Activated CD4-positive, alpha-beta T cell treated with anti-CD3 and anti-CD28 coated beads, Interleukin-2, amount 50 U/mL, for 48 hours (primary cell): ENCODE measurements around the gene ACTA1.
"Not testable (repeated sequence)": the region's sequence is repeated elsewhere in the genome, so short reads cannot be mapped to it uniquely, and the experiment has no call there.

Source experiments
- DNase-seq, 2 experiments: peaks; one replicate each; pipeline ENCODE4 v3.0.0-alpha.2; 2020

ACTA1 gene

DNA sequence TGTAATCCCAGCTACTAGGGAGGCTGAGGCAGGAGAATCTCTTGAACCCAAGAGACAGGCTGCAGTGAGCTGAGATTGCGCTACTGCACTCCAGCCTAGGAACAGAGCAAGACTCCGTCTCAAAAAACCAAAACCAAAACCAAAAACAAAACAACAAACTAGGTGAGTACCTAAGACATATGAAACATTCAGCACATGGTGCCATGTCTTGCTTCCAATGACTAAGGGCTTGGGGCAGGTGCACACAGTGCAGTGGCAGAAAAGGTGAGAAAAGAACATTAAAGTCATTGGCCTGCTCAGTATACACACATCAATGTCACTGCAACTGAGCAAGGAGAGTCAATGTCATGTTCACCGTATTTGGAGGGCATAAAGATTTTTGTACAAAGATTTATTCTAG lies 4.1 kb upstream of the ACTA1 start:
- DNase-seq = no peak

DNA sequence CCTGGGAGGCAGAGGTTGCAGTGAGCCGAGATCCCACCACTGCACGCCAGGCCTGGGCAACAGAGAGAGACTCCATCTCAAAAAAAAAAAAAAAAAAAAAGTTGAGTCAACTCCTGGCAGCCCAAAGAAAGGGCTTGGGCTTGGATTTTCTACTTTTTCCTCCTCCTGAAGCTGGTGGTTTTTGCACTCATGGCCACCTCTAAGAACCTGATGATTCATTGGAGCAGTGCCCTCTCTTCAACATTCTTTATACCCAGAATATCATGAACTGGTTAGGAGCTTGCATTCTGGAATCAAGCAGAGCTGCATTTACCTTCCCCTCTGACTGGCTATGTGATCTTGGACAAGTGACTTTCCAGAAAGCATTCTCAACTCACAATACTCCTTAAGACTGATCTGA lies 3.5 kb upstream of the ACTA1 start:
- DNase-seq = no peak

DNA sequence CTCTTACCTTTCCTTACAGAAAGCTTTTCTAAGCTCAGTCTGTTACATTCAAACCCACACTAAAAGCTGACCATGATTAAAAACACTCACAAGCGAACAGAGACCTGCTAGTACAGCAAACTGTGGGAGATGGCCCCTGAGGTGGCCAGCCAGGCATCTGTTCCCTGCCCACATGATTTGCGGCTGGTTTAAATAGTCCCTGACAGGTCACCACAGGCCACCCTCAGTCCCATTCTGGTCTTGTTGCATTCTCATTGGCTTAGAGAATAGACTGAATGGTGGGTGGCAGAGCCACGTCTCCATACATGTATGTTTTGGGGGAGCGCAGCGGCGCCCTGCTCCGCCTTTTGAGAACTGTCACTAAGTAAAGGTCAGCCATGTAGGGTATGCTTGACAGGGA lies 2.3 kb upstream of the ACTA1 start:
- DNase-seq = no peak

DNA sequence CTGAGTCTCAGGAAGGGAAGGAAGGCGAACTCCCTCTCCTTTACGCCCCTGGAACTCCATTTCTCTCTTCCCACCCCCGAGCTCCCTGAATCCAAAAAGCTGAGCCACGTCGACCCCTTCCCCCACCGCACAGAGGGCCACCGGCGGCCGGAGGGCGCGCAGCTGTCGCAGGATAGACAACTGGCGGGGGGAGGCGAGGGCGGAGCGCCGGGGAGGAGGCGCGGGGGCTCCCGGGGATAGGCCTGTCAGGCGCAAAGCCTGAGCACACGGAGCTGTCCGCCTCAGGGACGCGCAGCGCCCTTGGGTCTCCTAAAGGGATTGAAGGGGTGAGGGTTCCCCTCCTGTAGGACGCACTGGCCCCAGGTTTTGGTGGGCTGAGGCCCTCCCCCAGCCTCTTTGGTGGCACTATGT lies 752 bp upstream of the ACTA1 start:
- no peak for DNase-seq

DNA sequence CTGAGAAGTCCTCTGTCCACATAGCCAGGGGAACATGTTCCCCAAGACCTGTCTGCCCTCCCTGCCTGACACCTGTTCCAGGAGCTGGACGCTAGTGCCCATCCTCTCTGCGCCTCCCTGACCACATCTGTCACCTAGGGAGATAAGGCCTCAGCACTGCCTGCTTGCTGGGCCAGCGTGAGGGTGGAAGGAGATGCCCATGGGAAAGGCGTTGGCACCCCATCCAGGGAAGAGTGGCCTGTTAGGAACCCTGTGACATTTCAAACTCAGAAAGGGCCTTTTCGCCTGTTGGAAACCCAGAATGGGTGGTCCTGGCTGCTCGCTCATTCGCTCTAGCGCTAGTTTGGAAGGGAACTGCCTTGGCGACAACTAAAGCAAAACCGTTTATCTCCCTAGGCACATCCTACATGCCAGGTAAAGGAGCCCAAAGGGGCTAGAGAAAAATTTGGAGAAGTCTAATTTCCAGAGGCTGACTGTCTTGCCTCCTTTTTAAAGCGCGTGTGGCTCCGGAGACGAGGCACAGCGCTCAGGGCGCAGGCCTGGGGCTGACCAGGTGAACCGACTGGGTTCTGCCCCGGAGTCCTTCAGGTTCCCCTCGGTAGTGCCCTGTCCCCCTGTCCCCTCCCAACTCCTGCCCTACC lies 410 bp downstream of the ACTA1 start:
- DNase-seq = no peak

DNA sequence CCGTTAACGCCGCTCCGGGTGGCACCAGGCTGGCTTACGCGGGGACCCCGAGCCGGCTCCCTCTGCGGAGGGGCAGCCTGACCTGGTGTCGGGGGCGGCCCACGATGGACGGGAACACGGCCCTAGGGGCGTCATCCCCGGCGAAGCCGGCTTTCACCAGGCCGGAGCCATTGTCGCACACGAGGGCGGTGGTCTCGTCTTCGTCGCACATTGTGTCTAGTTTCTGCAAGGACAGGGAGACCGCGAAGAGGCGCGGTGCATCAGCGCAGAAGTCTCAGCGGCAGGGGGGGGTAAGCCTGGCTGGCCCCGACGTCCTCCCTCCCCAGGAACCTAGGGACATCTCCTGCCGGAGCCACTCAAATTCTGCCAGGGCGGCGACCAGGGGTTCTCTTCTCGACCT lies 989 bp downstream of the ACTA1 start:
- DNase-seq = no peak

DNA sequence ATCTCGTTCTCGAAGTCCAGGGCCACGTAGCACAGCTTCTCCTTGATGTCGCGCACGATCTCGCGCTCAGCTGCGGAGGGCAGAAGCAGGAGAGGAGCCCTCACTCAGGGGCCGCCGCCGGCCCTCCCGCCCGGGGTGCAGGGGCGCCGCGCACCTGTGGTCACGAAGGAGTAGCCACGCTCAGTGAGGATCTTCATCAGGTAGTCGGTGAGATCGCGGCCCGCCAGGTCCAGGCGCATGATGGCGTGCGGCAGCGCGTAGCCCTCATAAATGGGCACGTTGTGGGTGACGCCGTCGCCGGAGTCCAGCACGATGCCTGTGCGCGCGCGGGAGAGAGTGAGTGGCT lies 1.8 kb downstream of the ACTA1 start:
- DNase-seq = no peak

DNA sequence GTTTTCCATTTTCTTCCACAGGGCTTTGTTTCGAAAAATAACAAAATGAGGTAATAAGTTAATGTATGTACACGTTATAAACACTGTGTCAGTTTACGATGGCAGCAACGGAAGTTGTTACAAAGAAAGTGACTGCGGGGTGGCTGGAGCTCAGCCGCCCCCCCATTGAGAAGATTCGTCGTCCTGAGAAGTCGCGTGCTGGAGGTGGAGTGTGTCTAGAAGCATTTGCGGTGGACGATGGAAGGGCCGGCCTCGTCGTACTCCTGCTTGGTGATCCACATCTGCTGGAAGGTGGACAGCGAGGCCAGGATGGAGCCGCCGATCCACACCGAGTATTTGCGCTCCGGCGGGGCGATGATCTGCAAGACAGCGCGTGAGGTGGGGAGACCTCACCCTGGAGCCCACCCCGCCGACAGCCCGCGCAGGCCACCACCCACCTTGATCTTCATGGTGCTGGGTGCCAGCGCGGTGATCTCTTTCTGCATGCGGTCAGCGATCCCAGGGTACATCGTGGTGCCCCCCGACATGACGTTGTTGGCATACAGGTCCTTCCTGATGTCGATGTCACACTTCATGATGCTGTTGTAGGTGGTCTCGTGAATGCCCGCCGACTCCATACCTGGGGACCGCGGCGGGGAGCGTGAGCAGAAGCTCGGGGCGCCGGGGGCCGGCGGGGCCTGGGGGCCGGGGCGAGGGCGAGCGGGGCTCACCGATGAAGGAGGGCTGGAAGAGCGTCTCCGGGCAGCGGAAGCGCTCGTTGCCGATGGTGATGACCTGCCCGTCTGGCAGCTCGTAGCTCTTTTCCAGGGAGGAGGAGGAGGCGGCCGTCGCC lies 2.4 kb downstream of the ACTA1 start:
- DNase-seq = no peak

DNA sequence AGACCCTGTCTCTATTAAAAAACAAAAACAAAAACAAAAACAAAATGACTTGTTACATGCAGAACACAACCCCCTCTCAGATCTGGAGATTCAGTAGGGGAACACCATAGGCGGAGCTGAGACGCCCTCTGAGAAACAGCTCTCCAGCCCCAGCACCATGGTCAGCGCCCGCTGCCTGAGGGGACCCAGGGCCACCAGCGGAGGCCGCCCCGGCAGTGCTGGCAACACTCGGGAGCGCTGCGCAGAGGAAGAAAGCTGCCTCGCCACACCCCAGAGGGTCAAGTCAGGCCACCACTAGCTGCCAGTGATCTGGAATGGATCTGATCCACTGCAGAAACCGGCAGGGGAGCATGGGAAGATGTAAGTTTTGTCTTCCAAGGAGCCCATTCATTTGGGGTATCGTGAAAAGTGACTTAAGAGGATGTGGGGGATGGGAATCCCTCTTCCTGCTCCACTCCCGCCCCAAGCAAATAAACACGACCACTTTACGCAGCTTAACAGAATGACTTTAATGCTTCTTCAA lies 3.1 kb downstream of the ACTA1 start:
- peak; percentile 53 to 62 for DNase-seq

DNA sequence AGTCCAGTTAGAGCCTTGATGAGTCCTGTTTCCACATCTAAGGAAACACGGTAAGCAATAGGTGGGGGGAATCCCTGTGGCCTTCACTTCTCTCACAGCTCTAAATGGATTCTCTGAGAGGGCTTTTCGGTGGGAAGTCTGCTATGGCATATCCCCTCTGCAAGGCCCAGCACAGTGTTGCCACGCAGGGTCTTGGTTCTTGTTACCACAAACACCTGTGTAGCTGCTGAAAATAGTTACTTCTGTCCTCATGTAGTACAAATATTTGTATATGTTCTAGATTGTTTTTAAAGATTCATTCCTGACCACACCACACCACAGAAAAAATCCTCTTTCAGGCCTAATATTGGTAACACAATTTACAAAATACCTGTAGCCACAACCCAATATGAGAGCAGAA lies 5.6 kb downstream of the ACTA1 start:
- no peak for DNase-seq

DNA sequence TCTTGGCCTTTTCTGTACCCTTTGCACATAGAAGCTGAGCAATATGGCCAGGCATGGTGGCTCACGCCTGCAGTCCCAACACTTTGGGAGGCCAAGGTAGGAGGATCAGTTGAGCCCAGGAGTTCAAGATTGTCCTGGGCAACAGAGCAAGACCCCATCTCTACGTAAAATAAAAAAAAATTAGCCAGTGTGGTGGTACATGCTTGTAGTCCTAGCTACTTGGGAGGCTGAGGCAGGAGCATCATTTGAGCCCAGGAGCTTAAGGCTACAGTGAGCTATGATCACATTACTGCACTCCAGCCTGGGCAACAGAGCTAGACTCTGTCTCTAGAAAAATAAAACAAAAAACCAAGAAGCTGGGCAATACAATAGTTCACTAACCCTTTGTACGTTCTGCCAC lies 6.3 kb downstream of the ACTA1 start:
- DNase-seq = no peak

DNA sequence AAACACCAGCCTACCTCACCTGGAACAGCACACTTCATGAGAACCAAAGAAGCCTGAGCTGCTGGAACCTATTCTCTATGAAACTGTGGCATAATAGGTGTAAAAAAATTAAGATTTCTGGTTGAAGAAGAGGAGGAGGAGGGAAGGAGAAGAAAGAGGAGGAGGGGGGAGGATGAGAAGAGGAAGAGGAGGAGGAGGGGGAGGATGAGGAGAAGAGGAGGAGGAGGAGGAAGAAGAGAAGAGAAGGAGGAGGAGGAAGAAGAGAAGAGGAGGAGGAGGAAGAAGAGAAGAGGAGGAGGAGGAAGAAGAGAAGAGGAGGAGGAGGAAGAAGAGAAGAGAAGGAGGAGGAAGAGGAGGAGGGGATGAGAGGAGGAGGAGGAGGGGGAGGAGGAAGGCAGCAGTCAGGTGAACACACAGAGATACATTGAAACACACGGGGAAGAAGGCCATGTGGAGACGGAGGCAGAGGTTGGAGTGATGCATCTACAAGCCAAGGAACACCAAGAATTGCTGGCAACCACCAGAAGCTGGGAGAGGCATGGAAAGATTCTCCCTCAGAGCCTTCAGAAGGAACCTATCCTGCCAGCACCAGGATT lies 8.2 kb downstream of the ACTA1 start:
- DNase-seq = no peak

DNA sequence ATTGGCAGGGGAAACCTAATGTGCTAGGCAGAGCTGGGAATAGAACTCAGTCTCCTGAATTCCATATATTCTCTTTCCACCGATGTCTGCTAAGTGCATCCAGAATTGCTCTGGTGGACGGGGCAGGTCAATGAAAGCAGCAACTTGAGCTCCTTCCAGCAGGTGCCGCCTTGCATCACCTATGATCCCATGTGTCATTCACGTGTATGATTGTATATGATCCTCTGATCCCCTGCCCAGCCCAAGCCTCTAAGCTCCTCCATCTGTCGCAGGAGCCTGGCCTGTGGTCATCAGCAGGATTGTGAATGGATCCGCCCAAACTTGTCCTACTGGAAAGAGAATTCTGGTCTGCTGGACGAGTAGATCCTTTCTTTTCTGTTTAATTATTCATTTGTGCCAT lies 13.1 kb downstream of the ACTA1 start:
- DNase-seq = no peak

DNA sequence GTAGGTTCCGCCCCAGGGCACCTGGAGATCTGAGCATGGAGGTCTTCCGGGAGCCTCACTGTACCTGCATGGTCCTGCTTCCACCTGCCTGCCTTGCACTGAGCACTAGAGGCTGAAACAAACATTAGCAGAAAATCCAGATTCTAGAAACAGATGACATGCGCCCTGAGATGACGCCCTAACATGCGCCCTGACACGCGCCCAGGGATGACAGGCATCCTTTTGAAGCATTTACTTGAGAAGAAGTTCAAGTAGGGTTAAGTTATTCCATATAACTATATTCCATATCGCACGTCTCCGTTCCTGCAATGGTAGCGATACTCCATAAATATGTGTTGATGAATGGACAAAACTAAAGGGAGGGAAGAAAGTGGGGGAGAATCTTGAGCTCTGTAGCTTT lies 13.7 kb downstream of the ACTA1 start:
- no peak for DNase-seq

DNA sequence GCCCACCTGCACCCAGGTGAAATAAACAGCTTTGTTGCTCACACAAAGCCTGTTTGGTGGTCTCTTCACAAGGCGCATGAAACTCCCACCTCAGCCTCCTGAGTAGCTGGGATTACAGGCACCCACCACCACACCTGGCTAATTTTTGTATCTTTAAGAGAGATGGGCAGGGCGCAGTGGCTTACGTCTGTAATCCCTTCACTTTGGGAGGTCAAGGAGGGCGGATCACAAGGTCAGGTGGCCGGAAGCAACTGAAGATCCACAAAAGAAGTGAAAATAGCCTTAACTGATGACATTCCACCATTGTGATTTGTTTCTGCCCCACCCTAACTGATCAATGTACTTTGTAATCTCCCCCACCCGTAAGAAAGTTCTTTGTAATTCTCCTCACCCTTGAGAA lies 15.3 kb downstream of the ACTA1 start:
- DNase-seq = not testable (repeated sequence)

DNA sequence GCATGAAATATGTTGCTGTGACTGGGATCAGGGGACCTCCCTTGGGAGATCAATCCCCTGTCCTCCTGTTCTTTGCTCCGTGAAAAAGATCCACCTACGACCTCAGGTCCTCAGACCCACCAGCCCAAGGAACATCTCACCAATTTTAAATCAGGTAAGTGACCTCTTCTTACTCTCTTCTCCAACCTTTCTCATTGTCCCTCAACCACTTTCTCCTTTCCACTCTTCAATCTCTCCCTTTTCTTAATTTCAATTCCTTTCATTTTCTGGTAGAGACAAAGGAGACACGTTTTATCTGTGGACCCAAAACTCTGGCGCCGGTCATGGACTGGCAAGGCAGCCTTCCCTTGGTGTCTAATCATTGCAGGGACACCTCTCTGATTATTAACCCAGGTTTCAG lies 21.1 kb downstream of the ACTA1 start:
- not testable (repeated sequence) for DNase-seq

DNA sequence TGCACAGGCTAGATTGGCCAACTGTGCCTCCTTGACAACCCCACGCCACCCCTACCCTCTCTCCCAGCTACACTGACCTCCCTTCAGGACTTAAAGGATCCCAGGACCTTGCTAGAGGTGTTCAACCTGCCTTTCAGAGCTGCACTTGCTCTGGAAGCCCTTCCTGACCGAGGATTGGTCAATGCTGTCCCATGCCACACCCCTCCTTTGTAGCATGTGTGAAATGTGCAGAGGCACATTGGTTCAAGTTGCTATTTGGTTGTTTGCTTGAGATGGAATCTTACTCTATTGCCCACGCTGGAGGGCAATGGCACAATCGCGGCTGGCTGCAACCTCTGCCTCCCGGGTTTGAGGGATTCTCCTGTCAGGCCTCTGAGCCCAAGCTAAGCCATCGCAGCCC lies 21.8 kb downstream of the ACTA1 start:
- DNase-seq = no peak

DNA sequence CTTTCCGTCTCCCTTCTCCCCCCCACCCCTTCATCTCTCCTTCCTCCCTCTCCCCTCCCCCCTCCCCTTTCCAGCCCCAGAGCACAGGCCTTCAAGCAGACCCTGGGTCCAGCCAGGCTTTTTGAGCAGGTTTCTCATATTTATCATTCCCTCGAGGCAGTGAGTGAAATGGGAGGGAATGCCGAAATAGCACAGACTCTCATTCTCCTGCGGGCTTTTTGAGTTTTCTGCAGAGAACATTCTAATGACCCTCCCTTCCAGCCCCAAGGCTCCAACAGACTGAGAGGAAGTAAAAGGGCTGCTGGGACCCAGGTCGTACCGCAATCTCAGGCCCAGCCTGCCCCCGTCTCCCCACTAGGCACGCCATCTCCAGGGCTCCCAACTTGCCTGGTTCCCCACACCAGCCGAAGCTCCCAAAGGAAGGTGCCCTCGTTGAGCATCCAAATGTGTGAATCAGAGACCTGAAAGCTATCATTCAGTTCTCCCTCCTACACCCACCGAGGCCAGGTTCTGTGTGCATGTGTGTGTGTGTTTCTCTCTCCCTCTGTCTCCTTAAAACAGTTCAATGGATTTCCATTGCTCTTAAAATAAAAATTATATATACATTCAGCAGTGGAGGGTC lies 22.3 kb downstream of the ACTA1 start:
- no peak for DNase-seq

DNA sequence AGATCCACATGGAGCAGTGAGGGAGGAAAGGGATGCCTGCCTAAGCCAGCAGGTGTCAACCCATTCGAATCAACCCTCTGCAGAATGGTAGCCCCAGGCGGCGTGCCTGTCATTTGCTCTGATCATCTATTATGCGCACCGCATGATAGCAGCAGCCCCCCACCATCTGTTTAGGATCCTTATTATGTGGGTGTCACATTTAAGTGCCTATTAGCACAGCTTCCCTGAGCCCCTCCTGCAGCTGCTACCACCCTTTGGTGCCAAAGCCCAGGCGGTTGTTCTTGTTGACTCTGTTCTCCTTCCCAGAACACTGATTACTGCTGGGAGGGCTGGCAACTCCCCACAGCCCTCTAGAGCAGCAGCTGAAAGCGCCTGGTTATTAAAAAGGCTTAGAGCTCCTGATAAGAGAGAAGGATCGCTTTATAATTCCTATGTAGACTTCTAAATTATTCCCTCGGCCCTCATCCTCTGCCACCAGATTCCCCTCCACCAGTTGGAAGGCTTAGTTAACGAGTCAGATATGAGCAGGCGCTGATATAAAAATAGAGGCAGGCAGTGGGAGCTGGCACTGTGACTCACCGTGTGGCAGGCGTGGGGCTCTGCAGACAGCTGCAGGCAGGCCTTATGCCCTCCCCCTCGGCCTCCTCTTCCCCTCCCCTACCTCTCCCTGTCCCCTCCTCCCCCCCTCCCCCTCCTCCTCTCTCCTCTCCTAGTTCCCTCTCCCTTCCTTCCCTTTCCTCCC lies 23.0 kb downstream of the ACTA1 start:
- DNase-seq = peak in 1 of 2 experiments; percentile 36

DNA sequence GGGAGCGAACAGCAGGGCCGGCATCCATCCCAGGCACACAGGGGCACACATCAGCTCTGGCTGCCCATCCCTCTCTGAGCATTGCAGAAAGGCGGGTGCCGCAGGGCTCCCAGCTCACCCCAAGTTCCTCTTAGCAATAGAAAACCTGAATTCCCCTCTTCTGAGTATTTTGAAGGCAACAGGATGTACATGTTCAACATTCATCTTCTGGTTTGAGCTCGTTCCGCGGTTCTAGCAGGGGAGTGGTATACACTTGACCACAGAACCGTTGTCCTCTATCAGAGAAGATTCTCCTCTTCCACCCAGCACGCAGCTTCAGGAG lies 23.6 kb downstream of the ACTA1 start:
- DNase-seq = no peak

DNA sequence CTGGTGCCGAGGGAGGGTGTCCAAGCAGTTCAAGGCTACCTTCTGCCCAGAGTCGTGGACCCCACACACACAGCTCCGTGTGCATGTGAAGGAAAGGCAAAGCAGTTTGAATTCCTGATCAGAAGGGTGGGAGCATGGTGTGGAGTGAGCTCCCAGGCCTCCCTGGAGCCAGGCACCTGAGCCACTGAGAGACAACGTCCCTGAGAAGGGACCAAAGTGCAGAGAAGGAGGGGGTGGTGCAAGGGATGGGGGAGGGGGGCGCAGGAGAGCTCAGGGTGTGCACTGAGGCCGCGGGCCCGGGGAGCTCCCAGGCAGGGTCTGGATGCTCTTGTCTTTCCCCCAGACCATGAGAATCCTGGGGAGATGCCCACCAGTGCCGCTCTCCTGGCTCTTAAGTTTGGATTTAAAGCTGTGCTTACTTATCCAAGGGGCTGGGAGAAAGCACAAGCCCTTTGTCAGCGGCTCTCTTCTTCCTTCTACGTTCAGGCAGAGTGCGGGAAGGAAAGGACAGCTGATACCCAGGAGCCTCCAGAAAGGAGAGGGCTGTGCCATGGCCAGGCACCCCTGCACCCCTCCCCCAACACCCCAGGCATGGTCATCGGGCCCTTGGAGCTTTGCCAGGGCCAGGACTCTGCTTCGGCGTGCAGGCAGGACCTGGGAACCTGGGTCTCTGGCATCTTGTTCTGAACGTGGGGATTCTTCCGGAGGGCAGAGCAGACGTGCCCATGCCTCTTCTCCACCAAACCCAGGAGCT lies 24.1 kb downstream of the ACTA1 start:
- DNase-seq = no peak

DNA sequence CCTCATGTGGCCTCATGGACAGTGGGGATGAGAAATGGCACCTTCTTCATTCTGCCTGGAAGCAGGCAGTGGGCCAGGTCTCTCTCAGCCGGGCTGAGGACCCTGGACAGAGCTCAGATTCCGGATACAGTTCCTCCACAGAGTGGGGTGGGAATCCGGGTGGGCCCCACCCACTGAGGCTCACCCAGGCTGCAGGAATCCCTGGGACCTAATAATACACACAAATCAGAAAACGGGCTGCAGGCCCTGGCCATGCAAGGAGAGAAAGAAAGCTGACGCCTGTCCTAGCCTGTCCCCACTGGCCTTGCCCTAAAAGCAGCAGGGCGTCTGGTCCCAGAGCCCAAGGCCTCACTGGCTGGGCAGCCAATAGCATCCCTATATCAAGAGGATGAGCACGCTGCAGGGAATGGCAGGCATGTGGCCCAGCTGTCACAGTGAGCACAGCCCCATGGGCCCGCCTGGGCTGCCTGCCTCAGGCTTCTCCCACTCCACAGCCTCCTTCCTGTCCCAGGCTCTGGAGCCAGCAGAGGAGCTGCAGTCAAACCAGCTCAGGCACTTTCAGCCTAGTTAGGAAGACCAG lies 25.3 kb downstream of the ACTA1 start:
- DNase-seq = no peak
